ENCODE results near the gene ZNF148.

Gene ZNF148

DNA sequence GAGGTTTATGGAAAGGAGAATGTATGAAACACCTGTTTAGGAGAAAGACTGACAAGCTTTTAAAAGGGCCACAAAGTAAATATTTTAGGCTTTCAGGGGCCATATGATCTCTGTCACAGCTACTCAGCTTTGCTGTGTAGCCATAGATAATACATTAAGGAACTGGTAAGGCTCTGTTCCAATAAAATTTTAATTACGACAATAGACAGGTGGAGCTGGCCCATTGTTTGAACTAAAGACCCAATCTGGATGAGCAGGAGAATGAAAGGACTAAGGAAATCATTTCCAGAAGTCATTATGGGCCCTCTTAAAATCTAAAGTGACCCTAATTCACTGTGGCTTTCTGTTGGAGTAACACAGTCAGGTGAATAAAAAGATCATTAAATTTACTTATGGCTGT is 114.1 kb downstream of the ZNF148 start (continued):
- TF ChIP-seq, protein P1, sequence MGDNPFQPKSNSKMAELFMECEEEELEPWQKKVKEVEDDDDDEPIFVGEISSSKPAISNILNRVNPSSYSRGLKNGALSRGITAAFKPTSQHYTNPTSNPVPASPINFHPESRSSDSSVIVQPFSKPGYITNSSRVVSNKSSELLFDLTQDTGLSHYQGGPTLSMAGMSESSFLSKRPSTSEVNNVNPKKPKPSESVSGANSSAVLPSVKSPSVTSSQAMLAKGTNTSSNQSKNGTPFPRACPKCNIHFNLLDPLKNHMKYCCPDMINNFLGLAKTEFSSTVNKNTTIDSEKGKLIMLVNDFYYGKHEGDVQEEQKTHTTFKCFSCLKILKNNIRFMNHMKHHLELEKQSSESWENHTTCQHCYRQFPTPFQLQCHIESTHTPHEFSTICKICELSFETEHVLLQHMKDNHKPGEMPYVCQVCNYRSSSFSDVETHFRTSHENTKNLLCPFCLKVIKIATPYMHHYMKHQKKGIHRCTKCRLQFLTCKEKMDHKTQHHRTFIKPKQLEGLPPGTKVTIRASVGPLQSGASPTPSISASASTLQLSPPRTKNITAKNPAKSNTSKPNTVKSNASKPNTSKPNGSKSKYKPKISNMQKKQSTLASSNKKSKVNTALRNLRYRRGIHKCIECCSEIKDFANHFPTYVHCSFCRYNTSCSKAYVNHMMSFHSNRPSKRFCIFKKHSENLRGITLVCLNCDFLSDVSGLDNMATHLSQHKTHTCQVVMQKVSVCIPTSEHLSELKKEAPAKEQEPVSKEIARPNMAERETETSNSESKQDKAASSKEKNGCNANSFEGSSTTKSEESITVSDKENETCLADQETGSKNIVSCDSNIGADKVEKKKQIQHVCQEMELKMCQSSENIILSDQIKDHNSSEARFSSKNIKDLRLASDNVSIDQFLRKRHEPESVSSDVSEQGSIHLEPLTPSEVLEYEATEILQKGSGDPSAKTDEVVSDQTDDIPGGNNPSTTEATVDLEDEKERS (tag by site-specific recombination; IDR thresholded peaks at IDR 0.05): no peak
- no peak for TF ChIP-seq SP7 (tag by site-specific recombination; IDR thresholded peaks at IDR 0.05)
- TF ChIP-seq, protein P2, sequence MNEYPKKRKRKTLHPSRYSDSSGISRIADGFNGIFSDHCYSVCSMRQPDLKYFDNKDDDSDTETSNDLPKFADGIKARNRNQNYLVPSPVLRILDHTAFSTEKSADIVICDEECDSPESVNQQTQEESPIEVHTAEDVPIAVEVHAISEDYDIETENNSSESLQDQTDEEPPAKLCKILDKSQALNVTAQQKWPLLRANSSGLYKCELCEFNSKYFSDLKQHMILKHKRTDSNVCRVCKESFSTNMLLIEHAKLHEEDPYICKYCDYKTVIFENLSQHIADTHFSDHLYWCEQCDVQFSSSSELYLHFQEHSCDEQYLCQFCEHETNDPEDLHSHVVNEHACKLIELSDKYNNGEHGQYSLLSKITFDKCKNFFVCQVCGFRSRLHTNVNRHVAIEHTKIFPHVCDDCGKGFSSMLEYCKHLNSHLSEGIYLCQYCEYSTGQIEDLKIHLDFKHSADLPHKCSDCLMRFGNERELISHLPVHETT (tag by site-specific recombination; IDR thresholded peaks at IDR 0.05): no peak

DNA sequence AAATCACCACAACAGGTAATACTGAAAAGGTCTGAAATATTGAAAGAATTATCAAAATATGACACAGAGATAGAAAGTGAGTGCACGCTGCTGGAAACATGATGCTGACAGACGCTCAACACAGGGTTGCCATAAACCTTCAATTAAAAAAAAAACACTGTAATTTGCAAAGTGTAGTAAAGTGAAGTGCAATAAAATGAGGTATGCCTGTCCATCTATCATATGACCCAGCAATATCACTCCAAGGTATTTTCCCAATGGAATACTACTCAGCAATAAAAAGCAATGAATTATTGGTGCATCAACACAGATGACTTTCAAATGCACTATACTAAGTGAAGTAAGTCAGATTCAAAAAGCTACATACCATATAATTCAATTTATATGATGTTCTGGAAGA is 115.0 kb downstream of the ZNF148 start:
- Histone ChIP-seq H3K4me3 (ENCODE audit: low read depth, low read length) (no peak overlapping the region), H3K27ac (ENCODE audit: extremely low read depth, low read depth, low read length) (no peak overlapping the region), H3K9me3 (ENCODE audit: control insufficient read depth, insufficient read depth, low read depth, low read length) (no peaks in the 10 kb centered on the region), H3K4me1 (ENCODE audit: control insufficient read depth, insufficient read depth, low read length) (no peaks in the 10 kb centered on the region), H3K36me3 (ENCODE audit: control insufficient read depth in 2 of 2, insufficient read depth in 1 of 2, low read length in 2 of 2) (peaks cover 0 to 8% of the 10 kb centered on the region in 2 experiments; a peak in 1 of 3 replicates)
- TF ChIP-seq YY2 (tag by site-specific recombination; IDR thresholded peaks at IDR 0.05) (no peak), SETDB1 (IDR thresholded peaks at IDR 0.05; ENCODE audit: insufficient read length, low read length) (no peak), ZNF16 (tag by site-specific recombination; IDR thresholded peaks at IDR 0.05; ENCODE audit: low read depth) (no peak), ZNF777 (tag by site-specific recombination; IDR thresholded peaks at IDR 0.05; ENCODE audit: borderline replicate concordance) (no peak), ZNF473 (tag by site-specific recombination; IDR thresholded peaks at IDR 0.05) (no peak), ZNF292 (tag by site-specific recombination; IDR thresholded peaks at IDR 0.05; ENCODE audit: borderline replicate concordance, low read depth) (no peak), ZBTB8A (tag by site-specific recombination; IDR thresholded peaks at IDR 0.05) (no peak), ZNF391 (tag by site-specific recombination; IDR thresholded peaks at IDR 0.05; ENCODE audit: borderline replicate concordance, low read depth) (no peak), ZNF585B (tag by site-specific recombination; IDR thresholded peaks at IDR 0.05) (no peak), ZEB2 (tag by site-specific recombination; IDR thresholded peaks at IDR 0.05) (no peak), BCL11A (tag by site-specific recombination; IDR thresholded peaks at IDR 0.05; ENCODE audit: low read depth) (no peak), ZNF626 (tag by site-specific recombination; IDR thresholded peaks at IDR 0.05) (no peak), ZNF768 (tag by site-specific recombination; IDR thresholded peaks at IDR 0.05) (no peak)
- TF ChIP-seq, protein P3, sequence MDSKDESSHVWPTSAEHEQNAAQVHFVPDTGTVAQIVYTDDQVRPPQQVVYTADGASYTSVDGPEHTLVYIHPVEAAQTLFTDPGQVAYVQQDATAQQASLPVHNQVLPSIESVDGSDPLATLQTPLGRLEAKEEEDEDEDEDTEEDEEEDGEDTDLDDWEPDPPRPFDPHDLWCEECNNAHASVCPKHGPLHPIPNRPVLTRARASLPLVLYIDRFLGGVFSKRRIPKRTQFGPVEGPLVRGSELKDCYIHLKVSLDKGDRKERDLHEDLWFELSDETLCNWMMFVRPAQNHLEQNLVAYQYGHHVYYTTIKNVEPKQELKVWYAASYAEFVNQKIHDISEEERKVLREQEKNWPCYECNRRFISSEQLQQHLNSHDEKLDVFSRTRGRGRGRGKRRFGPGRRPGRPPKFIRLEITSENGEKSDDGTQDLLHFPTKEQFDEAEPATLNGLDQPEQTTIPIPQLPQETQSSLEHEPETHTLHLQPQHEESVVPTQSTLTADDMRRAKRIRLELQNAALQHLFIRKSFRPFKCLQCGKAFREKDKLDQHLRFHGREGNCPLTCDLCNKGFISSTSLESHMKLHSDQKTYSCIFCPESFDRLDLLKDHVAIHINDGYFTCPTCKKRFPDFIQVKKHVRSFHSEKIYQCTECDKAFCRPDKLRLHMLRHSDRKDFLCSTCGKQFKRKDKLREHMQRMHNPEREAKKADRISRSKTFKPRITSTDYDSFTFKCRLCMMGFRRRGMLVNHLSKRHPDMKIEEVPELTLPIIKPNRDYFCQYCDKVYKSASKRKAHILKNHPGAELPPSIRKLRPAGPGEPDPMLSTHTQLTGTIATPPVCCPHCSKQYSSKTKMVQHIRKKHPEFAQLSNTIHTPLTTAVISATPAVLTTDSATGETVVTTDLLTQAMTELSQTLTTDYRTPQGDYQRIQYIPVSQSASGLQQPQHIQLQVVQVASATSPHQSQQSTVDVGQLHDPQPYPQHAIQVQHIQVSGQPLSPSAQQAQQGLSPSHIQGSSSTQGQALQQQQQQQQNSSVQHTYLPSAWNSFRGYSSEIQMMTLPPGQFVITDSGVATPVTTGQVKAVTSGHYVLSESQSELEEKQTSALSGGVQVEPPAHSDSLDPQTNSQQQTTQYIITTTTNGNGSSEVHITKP (tag by site-specific recombination; IDR thresholded peaks at IDR 0.05): no peak
- TF ChIP-seq, protein P4, sequence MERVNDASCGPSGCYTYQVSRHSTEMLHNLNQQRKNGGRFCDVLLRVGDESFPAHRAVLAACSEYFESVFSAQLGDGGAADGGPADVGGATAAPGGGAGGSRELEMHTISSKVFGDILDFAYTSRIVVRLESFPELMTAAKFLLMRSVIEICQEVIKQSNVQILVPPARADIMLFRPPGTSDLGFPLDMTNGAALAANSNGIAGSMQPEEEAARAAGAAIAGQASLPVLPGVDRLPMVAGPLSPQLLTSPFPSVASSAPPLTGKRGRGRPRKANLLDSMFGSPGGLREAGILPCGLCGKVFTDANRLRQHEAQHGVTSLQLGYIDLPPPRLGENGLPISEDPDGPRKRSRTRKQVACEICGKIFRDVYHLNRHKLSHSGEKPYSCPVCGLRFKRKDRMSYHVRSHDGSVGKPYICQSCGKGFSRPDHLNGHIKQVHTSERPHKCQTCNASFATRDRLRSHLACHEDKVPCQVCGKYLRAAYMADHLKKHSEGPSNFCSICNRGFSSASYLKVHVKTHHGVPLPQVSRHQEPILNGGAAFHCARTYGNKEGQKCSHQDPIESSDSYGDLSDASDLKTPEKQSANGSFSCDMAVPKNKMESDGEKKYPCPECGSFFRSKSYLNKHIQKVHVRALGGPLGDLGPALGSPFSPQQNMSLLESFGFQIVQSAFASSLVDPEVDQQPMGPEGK (tag by site-specific recombination; IDR thresholded peaks at IDR 0.05): no peak
- TF ChIP-seq, protein P5, sequence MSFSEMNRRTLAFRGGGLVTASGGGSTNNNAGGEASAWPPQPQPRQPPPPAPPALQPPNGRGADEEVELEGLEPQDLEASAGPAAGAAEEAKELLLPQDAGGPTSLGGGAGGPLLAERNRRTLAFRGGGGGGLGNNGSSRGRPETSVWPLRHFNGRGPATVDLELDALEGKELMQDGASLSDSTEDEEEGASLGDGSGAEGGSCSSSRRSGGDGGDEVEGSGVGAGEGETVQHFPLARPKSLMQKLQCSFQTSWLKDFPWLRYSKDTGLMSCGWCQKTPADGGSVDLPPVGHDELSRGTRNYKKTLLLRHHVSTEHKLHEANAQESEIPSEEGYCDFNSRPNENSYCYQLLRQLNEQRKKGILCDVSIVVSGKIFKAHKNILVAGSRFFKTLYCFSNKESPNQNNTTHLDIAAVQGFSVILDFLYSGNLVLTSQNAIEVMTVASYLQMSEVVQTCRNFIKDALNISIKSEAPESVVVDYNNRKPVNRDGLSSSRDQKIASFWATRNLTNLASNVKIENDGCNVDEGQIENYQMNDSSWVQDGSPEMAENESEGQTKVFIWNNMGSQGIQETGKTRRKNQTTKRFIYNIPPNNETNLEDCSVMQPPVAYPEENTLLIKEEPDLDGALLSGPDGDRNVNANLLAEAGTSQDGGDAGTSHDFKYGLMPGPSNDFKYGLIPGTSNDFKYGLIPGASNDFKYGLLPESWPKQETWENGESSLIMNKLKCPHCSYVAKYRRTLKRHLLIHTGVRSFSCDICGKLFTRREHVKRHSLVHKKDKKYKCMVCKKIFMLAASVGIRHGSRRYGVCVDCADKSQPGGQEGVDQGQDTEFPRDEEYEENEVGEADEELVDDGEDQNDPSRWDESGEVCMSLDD (tag by site-specific recombination; IDR thresholded peaks at IDR 0.05): no peak
- ChIA-PET CTCF (no interaction called here), POLR2A (no interaction called here)

All from HEK293 (cell line).